MM.1S (cell line): Measurements from ENCODE around the gene GPER1.

Experiments
- DNase-seq: peaks from one replicate; pipeline ENCODE4 v3.0.0-alpha.2; 2015
- H2AFZ ChIP-seq: fragments of 300-600 bp; sonication (generic); 2 replicates; pipeline ENCODE4 v1.6.0; 2016; ENCODE audit warnings: antibody characterized with exemption, low read length
- H3F3A ChIP-seq: fragments of 300-600 bp; sonication (generic); 2 replicates; pipeline ENCODE4 v1.6.1; 2016; ENCODE audit warnings: mild to moderate bottlenecking, antibody characterized with exemption, low read length, moderate library complexity, mixed read lengths; ENCODE audit not compliant: insufficient read depth
- H3K27ac ChIP-seq: fragments of 300-600 bp; sonication (generic); 2 replicates; pipeline ENCODE4 v1.5.1; 2016; ENCODE audit warnings: mild to moderate bottlenecking, low read length
- H3K27me3 ChIP-seq: fragments of 300-600 bp; sonication (generic); replicated peaks from 2 replicates; pipeline ENCODE4 v1.6.0; 2016; ENCODE audit warnings: low read length; ENCODE audit not compliant: insufficient read depth
- H3K36me3 ChIP-seq: fragments of 300-600 bp; sonication (generic); replicated peaks from 2 replicates; pipeline ENCODE4 v1.6.1; 2016; ENCODE audit warnings: mild to moderate bottlenecking, low read length, mixed read lengths; ENCODE audit not compliant: insufficient read depth
- H3K4me1 ChIP-seq: fragments of 300-600 bp; sonication (generic); 2 replicates; pipeline ENCODE4 v1.6.1; 2016; ENCODE audit warnings: low read length, mixed read lengths
- H3K4me2 ChIP-seq: fragments of 300-600 bp; sonication (generic); 2 replicates; pipeline ENCODE4 v1.6.0; 2016; ENCODE audit warnings: low read depth, low read length
- H3K4me3 ChIP-seq: fragments of 300-600 bp; sonication (generic); 2 replicates; pipeline ENCODE4 v1.5.1; 2016; ENCODE audit warnings: low read length, mixed read lengths
- H3K79me2 ChIP-seq: fragments of 300-600 bp; sonication (generic); 2 replicates; pipeline ENCODE4 v1.6.1; 2016; ENCODE audit warnings: mixed run types, low read length, mixed read lengths
- H3K9ac ChIP-seq: fragments of 300-600 bp; sonication (generic); 2 replicates; pipeline ENCODE4 v1.6.1; 2016; ENCODE audit warnings: low read length, mixed read lengths
- H3K9me2 ChIP-seq: fragments of 300-600 bp; sonication (generic); replicated peaks from 2 replicates; pipeline ENCODE4 v1.6.1; 2016; ENCODE audit warnings: mild to moderate bottlenecking, low read length, mixed read lengths; ENCODE audit not compliant: insufficient read depth
- H3K9me3 ChIP-seq: fragments of 300-600 bp; sonication (generic); replicated peaks from 2 replicates; pipeline ENCODE4 v1.6.1; 2016; ENCODE audit warnings: mild to moderate bottlenecking, low read length, mixed read lengths; ENCODE audit not compliant: insufficient read depth
- H4K20me1 ChIP-seq: fragments of 300-600 bp; sonication (generic); 2 replicates; pipeline ENCODE4 v1.6.1; 2016; ENCODE audit warnings: mild to moderate bottlenecking, low read length, moderate library complexity, mixed read lengths; ENCODE audit not compliant: insufficient read depth
- CTCF ChIP-seq: fragments of 300-600 bp; sonication (generic); IDR thresholded peaks from 2 replicates; pipeline ENCODE4 v1.5.1; 2016; ENCODE audit warnings: antibody characterized with exemption, low read length, mixed read lengths
- EZH2 ChIP-seq: fragments of 300-600 bp; sonication (generic); optimal IDR thresholded peaks from 2 replicates; pipeline ENCODE3; 2017; ENCODE audit warnings: low read depth, mild to moderate bottlenecking, antibody characterized with exemption, low read length, mixed read lengths
- EZH2phosphoT487 ChIP-seq: fragments of 300-600 bp; sonication (generic); IDR thresholded peaks from 2 replicates; pipeline ENCODE4 v1.6.1; 2018; ENCODE audit warnings: antibody characterized with exemption, low read length

The GPER1 gene

GRCh38 chr7:1130021-1130990 lies 42.4 kb downstream of the GPER1 start:
- no peak overlapping the region for H3K4me3 ChIP-seq
- H3F3A ChIP-seq, result no peaks in the 10 kb centered on the region
- no peak overlapping the region for H3K27ac ChIP-seq
- H3K9ac ChIP-seq, result no peak overlapping the region
- H4K20me1 ChIP-seq, result no peaks in the 10 kb centered on the region
- no peak for TF ChIP-seq CTCF
- no peak for TF ChIP-seq EZH2
- no peak for TF ChIP-seq EZH2phosphoT487
- no peaks in the 10 kb centered on the region for H3K27me3 ChIP-seq
- no peaks in the 10 kb centered on the region for H3K4me1 ChIP-seq
- H3K79me2 ChIP-seq, result no peaks in the 10 kb centered on the region; the same call in 1 of the 2 replicates
- H3K36me3 ChIP-seq, result no peaks in the 10 kb centered on the region
- H2AFZ ChIP-seq, result no peak overlapping the region
- H3K4me2 ChIP-seq, result no peak overlapping the region
- no peaks in the 10 kb centered on the region for H3K9me3 ChIP-seq
- no peaks in the 10 kb centered on the region for H3K9me2 ChIP-seq
- no peak for DNase-seq

GRCh38 chr7:1131471-1132265 lies 43.8 kb downstream of the GPER1 start:
- no peak for TF ChIP-seq EZH2phosphoT487
- TF ChIP-seq EZH2, result no peak
- TF ChIP-seq CTCF, result no peak
- H3K79me2 ChIP-seq, result no peaks in the 10 kb centered on the region; the same call in 1 of the 2 replicates
- no peak overlapping the region for H3K4me3 ChIP-seq
- H3K9me3 ChIP-seq, result no peaks in the 10 kb centered on the region
- H3K9ac ChIP-seq, result no peak overlapping the region
- H3K4me1 ChIP-seq, result peaks cover under 1% of the 10 kb centered on the region; the same call in 1 of the 2 replicates
- H3K4me2 ChIP-seq, result no peak overlapping the region
- no peaks in the 10 kb centered on the region for H4K20me1 ChIP-seq
- DNase-seq, result no peak
- no peaks in the 10 kb centered on the region for H3K9me2 ChIP-seq
- H2AFZ ChIP-seq, result no peak overlapping the region
- H3F3A ChIP-seq, result no peaks in the 10 kb centered on the region
- H3K27ac ChIP-seq, result no peak overlapping the region
- H3K36me3 ChIP-seq, result no peaks in the 10 kb centered on the region
- H3K27me3 ChIP-seq, result no peaks in the 10 kb centered on the region

GRCh38 chr7:1134951-1135350 lies 47.0 kb downstream of the GPER1 start:
- H3K27ac ChIP-seq, result no peak overlapping the region
- H3K79me2 ChIP-seq, result peaks cover 9% of the 10 kb centered on the region
- no peaks in the 10 kb centered on the region for H3K36me3 ChIP-seq
- no peak overlapping the region for H3K9ac ChIP-seq
- no peak overlapping the region for H3K4me2 ChIP-seq
- no peak for TF ChIP-seq CTCF
- no peak for TF ChIP-seq EZH2phosphoT487
- TF ChIP-seq EZH2, result no peak
- no peak for DNase-seq
- no peaks in the 10 kb centered on the region for H3K9me2 ChIP-seq
- H3K4me3 ChIP-seq, result no peak overlapping the region
- H2AFZ ChIP-seq, result no peak overlapping the region
- H3K9me3 ChIP-seq, result no peaks in the 10 kb centered on the region
- H3F3A ChIP-seq, result peaks cover 8% of the 10 kb centered on the region
- H3K4me1 ChIP-seq, result peaks cover 8% of the 10 kb centered on the region; the same call in 1 of the 2 replicates
- H4K20me1 ChIP-seq, result no peaks in the 10 kb centered on the region
- H3K27me3 ChIP-seq, result no peaks in the 10 kb centered on the region
